HEK293T (cell line): ENCODE measurements around the gene IL17RD.

Source experiments
- FOXM1 ChIP-seq: fragments of 450-650 bp; IDR thresholded peaks from 2 replicates; pipeline ENCODE4 v1.6.1; 2017; ENCODE audit warnings: mild to moderate bottlenecking, borderline replicate concordance
- SUZ12 ChIP-seq: fragments of 450-650 bp; IDR thresholded peaks from 2 replicates; pipeline ENCODE4 v1.6.1; 2016; ENCODE audit warnings: mild to moderate bottlenecking

DNA sequence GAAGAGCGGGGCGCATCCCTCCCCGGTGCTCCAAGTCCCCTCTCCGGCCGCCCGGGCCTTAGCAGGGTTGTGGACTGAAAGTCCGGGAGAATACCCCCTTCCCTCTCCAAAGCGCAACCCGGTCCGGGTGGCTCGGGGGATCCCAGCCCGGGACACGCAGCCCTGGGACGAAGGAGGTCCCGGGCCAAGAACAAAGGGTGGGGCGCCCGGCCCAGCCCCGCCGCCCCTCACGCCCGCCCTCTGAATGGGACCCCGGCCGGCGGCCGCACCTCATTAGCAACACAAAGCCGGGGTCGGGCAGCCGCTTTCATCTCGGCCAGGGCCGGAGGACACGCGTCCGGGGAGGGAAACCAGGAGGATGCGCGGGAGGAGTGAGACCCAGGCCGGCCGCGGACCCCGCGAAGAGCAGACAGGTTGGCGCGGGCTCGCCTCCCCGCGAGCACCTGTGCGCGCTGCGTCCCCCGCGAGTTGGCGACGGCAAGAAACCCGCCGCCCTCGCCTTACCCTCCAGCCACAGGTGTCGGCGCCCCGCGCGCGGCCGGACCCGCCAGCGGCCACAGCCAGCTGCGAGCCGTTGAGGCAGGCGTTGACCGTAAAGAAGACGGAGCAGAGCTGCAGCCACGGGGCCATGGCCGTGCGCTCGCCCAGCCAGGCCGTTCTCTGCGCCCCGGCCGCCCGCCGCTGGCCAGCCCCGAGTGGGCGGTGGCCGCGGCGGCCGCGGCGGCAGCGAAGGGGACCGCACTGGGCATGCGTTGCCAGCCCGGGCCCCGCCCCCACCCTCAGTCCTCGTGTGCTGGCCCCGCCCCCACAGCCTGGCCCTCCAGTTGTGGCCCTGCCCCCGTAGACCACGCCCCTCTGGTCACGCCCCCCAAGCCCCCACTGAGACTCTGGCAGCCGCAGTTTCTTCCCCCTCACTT lies at the start of gene IL17RD:
- TF ChIP-seq SUZ12 (no peak), FOXM1 (no peak)
